ENCODE results near the gene ZNF385D. TPM values are rescaled to one million over a fixed set of nuclear protein-coding genes. Genes with fewer than 3 reads are reported as not detected.

Gene ZNF385D
- polyA plus RNA-seq, 1 of the 3 experiments (the other 2 are of a cell fraction): 1.8 TPM

DNA sequence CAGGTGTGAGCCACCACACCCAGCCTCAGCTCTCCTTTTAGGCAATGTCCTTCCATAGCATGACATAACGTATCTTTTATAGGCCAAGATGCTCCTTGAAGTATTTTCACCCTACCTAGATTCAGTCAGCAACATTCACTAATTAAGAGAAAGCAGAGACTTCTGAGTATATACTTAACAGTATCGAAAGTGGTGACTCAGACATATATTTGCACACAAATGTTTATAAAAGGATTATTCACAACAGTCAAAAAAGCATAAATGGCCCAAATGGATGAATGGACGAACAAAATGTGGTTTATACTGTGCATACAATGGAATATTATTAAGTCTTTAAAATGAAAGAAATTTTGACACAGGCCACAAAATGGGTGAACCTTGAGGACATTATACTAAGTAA is 108.6 kb downstream of the ZNF385D start:
- Histone ChIP-seq H3K4me2 (no peak overlapping the region), H3K27ac (ENCODE audit: low read depth in 2 of 2, low read length in 1 of 2) (no peak overlapping the region), H3K27me3 (ENCODE audit: insufficient read depth) (no peaks in the 10 kb centered on the region), H3F3A (replicated peaks; ENCODE audit: insufficient read depth) (no peaks in the 10 kb centered on the region), H3K9me3 (no peaks in the 10 kb centered on the region), H4K20me1 (ENCODE audit: insufficient read depth) (no peaks in the 10 kb centered on the region), H3K9ac (no peak overlapping the region), H3K79me2 (ENCODE audit: insufficient read depth) (no peaks in the 10 kb centered on the region), H2AFZ (ENCODE audit: low read depth) (no peak overlapping the region), H3K9me2 (no peaks in the 10 kb centered on the region), H3K4me3 (ENCODE audit: low read depth in 2 of 2, low read length in 1 of 2) (no peak overlapping the region), H3K36me3 (replicated peaks in 1 of 2; ENCODE audit: control insufficient read depth in 1 of 2, insufficient read depth in 2 of 2, low read length in 1 of 2) (no peaks in the 10 kb centered on the region), H3K4me1 (ENCODE audit: control insufficient read depth in 1 of 2, insufficient read depth in 2 of 2, low read depth in 1 of 2, low read length in 1 of 2) (peaks cover 0 to 5% of the 10 kb centered on the region in 2 experiments; a peak in 2 of 4 replicates)
- ChIA-PET POLR2A (no interaction called here), CTCF (no interaction called here)
- TF ChIP-seq TAF1 (IDR thresholded peaks at IDR 0.05; ENCODE audit: borderline replicate concordance, low read depth, low read length) (no peak), ELF1 (IDR thresholded peaks at IDR 0.05) (no peak), GATA2 (CRISPR knock-in tag; IDR thresholded peaks at IDR 0.05) (no peak), FOSL2 (IDR thresholded peaks at IDR 0.05; ENCODE audit: borderline replicate concordance, low read depth) (no peak), FOXJ3 (CRISPR knock-in tag; IDR thresholded peaks at IDR 0.05) (no peak), JUND (IDR thresholded peaks at IDR 0.05) (no peak), TCF12 (IDR thresholded peaks at IDR 0.05) (no peak), MEF2A (IDR thresholded peaks at IDR 0.05; ENCODE audit: borderline replicate concordance, low read depth) (no peak), CHD2 (IDR thresholded peaks at IDR 0.05; ENCODE audit: low read length, partially characterized antibody) (no peak)
- TF ChIP-seq, protein P1, sequence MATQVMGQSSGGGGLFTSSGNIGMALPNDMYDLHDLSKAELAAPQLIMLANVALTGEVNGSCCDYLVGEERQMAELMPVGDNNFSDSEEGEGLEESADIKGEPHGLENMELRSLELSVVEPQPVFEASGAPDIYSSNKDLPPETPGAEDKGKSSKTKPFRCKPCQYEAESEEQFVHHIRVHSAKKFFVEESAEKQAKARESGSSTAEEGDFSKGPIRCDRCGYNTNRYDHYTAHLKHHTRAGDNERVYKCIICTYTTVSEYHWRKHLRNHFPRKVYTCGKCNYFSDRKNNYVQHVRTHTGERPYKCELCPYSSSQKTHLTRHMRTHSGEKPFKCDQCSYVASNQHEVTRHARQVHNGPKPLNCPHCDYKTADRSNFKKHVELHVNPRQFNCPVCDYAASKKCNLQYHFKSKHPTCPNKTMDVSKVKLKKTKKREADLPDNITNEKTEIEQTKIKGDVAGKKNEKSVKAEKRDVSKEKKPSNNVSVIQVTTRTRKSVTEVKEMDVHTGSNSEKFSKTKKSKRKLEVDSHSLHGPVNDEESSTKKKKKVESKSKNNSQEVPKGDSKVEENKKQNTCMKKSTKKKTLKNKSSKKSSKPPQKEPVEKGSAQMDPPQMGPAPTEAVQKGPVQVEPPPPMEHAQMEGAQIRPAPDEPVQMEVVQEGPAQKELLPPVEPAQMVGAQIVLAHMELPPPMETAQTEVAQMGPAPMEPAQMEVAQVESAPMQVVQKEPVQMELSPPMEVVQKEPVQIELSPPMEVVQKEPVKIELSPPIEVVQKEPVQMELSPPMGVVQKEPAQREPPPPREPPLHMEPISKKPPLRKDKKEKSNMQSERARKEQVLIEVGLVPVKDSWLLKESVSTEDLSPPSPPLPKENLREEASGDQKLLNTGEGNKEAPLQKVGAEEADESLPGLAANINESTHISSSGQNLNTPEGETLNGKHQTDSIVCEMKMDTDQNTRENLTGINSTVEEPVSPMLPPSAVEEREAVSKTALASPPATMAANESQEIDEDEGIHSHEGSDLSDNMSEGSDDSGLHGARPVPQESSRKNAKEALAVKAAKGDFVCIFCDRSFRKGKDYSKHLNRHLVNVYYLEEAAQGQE (IDR thresholded peaks at IDR 0.05; ENCODE audit: low read depth, low read length): no peak
- TF ChIP-seq, protein P2, sequence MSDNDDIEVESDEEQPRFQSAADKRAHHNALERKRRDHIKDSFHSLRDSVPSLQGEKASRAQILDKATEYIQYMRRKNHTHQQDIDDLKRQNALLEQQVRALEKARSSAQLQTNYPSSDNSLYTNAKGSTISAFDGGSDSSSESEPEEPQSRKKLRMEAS (IDR thresholded peaks at IDR 0.05; ENCODE audit: low read depth): no peak
- TF ChIP-seq, protein P3, sequence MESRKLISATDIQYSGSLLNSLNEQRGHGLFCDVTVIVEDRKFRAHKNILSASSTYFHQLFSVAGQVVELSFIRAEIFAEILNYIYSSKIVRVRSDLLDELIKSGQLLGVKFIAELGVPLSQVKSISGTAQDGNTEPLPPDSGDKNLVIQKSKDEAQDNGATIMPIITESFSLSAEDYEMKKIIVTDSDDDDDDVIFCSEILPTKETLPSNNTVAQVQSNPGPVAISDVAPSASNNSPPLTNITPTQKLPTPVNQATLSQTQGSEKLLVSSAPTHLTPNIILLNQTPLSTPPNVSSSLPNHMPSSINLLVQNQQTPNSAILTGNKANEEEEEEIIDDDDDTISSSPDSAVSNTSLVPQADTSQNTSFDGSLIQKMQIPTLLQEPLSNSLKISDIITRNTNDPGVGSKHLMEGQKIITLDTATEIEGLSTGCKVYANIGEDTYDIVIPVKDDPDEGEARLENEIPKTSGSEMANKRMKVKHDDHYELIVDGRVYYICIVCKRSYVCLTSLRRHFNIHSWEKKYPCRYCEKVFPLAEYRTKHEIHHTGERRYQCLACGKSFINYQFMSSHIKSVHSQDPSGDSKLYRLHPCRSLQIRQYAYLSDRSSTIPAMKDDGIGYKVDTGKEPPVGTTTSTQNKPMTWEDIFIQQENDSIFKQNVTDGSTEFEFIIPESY (IDR thresholded peaks at IDR 0.05; ENCODE audit: borderline replicate concordance, low read depth): no peak
- TF ChIP-seq, protein P4, sequence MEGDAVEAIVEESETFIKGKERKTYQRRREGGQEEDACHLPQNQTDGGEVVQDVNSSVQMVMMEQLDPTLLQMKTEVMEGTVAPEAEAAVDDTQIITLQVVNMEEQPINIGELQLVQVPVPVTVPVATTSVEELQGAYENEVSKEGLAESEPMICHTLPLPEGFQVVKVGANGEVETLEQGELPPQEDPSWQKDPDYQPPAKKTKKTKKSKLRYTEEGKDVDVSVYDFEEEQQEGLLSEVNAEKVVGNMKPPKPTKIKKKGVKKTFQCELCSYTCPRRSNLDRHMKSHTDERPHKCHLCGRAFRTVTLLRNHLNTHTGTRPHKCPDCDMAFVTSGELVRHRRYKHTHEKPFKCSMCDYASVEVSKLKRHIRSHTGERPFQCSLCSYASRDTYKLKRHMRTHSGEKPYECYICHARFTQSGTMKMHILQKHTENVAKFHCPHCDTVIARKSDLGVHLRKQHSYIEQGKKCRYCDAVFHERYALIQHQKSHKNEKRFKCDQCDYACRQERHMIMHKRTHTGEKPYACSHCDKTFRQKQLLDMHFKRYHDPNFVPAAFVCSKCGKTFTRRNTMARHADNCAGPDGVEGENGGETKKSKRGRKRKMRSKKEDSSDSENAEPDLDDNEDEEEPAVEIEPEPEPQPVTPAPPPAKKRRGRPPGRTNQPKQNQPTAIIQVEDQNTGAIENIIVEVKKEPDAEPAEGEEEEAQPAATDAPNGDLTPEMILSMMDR (IDR thresholded peaks at IDR 0.05): no peak
- WGBS (ENCODE audit: low lambda C conversion rate): 74% methylated on average over 3 of the region's 3 CpGs
- no peak for DNase-seq

Data from SK-N-SH (cell line).